ENCODE measurements around the gene TEX9. TPM values are rescaled to one million over a fixed set of nuclear protein-coding genes. Genes with fewer than 3 reads are reported as not detected.

TEX9 gene
- total and polyA plus RNA-seq, 2 donors (not counting 1 experiment from before 2014, with no cell fraction given), result 2.2 to 4.5 TPM

DNA sequence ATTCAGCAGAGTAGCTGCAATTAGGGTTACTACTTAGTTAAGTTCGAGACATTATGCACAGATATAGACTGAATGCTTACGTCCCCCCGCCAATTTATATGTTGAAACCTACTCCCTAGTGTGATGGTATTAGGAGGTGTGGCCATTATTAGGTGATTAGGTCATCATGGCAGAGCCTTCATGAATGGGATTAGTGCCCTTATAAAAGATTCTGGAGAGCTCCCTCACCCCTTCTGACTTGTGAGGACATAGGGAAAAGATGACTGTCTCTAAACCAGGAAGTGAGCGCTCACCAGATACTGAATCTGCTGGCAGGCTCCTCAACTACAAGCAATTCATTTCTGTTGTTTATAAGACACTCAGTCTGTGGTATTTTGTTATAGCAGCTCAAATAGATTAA, 25.6 kb upstream of the TEX9 start:
- Histone ChIP-seq H3K4me2 (ENCODE audit: extremely low read depth, insufficient read depth, low read length) (no peak overlapping the region), H3K9ac (ENCODE audit: insufficient read depth, low read length) (no peak overlapping the region), H3K79me2 (ENCODE audit: control insufficient read depth, insufficient read depth, low read length) (no peaks in the 10 kb centered on the region), H3K9me3 (ENCODE audit: control insufficient read depth, insufficient read depth, low read depth, low read length) (no peaks in the 10 kb centered on the region), H3K4me1 (ENCODE audit: control insufficient read depth, extremely low read depth, insufficient read depth, low read length) (no peaks in the 10 kb centered on the region), H4K20me1 (ENCODE audit: control insufficient read depth, extremely low read depth, insufficient read depth, low read length) (no peaks in the 10 kb centered on the region), H3K27me3 (ENCODE audit: control insufficient read depth, insufficient read depth, low read length) (no peaks in the 10 kb centered on the region), H3K36me3 (ENCODE audit: control insufficient read depth, insufficient read depth, low read length) (no peaks in the 10 kb centered on the region), H3K27ac (ENCODE audit: insufficient read depth, low read length) (no peak overlapping the region), H3K4me3 (replicated peaks in 1 of 4; ENCODE audit: control extremely low read depth in 1 of 4, insufficient read depth in 1 of 4, low read depth in 3 of 4, low read length in 4 of 4) (no peak overlapping the region), H2AFZ (ENCODE audit: low read length) (no peak overlapping the region)
- DNase-seq (ENCODE audit: low read depth in 2 of 2), result no peak
- TF ChIP-seq, protein P1, sequence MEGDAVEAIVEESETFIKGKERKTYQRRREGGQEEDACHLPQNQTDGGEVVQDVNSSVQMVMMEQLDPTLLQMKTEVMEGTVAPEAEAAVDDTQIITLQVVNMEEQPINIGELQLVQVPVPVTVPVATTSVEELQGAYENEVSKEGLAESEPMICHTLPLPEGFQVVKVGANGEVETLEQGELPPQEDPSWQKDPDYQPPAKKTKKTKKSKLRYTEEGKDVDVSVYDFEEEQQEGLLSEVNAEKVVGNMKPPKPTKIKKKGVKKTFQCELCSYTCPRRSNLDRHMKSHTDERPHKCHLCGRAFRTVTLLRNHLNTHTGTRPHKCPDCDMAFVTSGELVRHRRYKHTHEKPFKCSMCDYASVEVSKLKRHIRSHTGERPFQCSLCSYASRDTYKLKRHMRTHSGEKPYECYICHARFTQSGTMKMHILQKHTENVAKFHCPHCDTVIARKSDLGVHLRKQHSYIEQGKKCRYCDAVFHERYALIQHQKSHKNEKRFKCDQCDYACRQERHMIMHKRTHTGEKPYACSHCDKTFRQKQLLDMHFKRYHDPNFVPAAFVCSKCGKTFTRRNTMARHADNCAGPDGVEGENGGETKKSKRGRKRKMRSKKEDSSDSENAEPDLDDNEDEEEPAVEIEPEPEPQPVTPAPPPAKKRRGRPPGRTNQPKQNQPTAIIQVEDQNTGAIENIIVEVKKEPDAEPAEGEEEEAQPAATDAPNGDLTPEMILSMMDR (conservative IDR thresholded peaks at IDR 0.05 in 1 of 2, IDR thresholded peaks at IDR 0.05 in 1 of 2; ENCODE audit: low read depth in 1 of 2, low read length in 2 of 2), result no peak

DNA sequence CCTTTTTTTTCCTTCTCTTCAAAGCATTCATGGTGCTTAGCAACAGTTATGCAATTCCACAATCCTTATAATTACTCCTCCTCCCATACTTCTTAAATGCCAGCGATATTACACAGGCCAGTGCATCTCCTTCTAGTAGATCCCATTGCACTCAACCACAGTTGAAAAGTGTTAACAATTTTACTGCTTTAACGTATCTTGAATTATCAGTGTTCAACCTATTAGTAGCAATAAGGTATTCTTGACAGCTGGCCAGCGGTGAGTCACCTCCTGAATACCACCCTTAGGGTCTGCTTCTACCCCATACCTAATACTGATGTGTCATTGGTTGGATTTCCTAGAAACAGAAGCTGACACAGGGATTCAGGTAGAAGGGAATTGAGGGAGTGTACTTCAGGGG, 24.0 kb upstream of the TEX9 start:
- no peak for TF ChIP-seq EZH2 (IDR thresholded peaks at IDR 0.05; ENCODE audit: low read length, missing control alignments)
- TF ChIP-seq, protein P1 (conservative IDR thresholded peaks at IDR 0.05 in 1 of 2, IDR thresholded peaks at IDR 0.05 in 1 of 2; ENCODE audit: low read depth in 1 of 2, low read length in 2 of 2), result no peak
- H4K20me1 ChIP-seq (ENCODE audit: control insufficient read depth, extremely low read depth, insufficient read depth, low read length), result no peaks in the 10 kb centered on the region
- no peaks in the 10 kb centered on the region for H3K9me3 ChIP-seq (ENCODE audit: control insufficient read depth, insufficient read depth, low read depth, low read length)
- no peak overlapping the region for H3K4me2 ChIP-seq (ENCODE audit: extremely low read depth, insufficient read depth, low read length)
- no peaks in the 10 kb centered on the region for H3K79me2 ChIP-seq (ENCODE audit: control insufficient read depth, insufficient read depth, low read length)
- no peak overlapping the region for H3K4me3 ChIP-seq (replicated peaks in 1 of 4; ENCODE audit: control extremely low read depth in 1 of 4, insufficient read depth in 1 of 4, low read depth in 3 of 4, low read length in 4 of 4)
- H3K4me1 ChIP-seq (ENCODE audit: control insufficient read depth, extremely low read depth, insufficient read depth, low read length), result no peaks in the 10 kb centered on the region
- H3K27ac ChIP-seq (ENCODE audit: insufficient read depth, low read length), result no peak overlapping the region
- H3K36me3 ChIP-seq (ENCODE audit: control insufficient read depth, insufficient read depth, low read length), result no peaks in the 10 kb centered on the region
- H3K27me3 ChIP-seq (ENCODE audit: control insufficient read depth, insufficient read depth, low read length), result no peaks in the 10 kb centered on the region
- peak in 1 of 2 donors; percentile 10 for DNase-seq (ENCODE audit: low read depth in 2 of 2)
- H2AFZ ChIP-seq (ENCODE audit: low read length), result no peak overlapping the region
- H3K9ac ChIP-seq (ENCODE audit: insufficient read depth, low read length), result no peak overlapping the region

DNA sequence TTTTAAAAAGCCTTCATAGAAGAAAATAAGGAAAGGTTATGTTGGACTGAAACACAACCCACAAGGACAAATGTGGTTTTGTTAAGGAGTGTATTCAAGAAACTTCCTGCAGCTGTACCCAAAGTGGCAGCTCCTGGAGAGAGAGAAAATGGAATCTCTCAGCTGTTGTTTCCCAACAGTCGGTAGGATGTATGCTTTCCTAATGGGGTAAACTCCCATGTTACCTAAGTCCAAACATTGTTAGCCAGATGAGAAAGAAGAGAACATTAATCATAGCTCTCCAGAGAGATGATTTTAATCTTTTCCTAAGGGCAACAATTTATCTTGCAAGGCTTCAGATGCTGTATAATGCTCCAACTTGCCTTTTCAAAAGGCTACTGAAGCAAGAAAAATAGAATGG, 22.6 kb upstream of the TEX9 start:
- Histone ChIP-seq H3K27ac (ENCODE audit: insufficient read depth, low read length) (no peak overlapping the region), H3K9ac (ENCODE audit: insufficient read depth, low read length) (no peak overlapping the region), H3K27me3 (ENCODE audit: control insufficient read depth, insufficient read depth, low read length) (no peaks in the 10 kb centered on the region), H3K36me3 (ENCODE audit: control insufficient read depth, insufficient read depth, low read length) (no peaks in the 10 kb centered on the region), H3K4me2 (ENCODE audit: extremely low read depth, insufficient read depth, low read length) (no peak overlapping the region), H3K9me3 (ENCODE audit: control insufficient read depth, insufficient read depth, low read depth, low read length) (no peaks in the 10 kb centered on the region), H3K4me3 (replicated peaks in 1 of 4; ENCODE audit: control extremely low read depth in 1 of 4, insufficient read depth in 1 of 4, low read depth in 3 of 4, low read length in 4 of 4) (no peak overlapping the region), H3K79me2 (ENCODE audit: control insufficient read depth, insufficient read depth, low read length) (no peaks in the 10 kb centered on the region), H4K20me1 (ENCODE audit: control insufficient read depth, extremely low read depth, insufficient read depth, low read length) (no peaks in the 10 kb centered on the region), H3K4me1 (ENCODE audit: control insufficient read depth, extremely low read depth, insufficient read depth, low read length) (no peaks in the 10 kb centered on the region), H2AFZ (ENCODE audit: low read length) (no peak overlapping the region)
- TF ChIP-seq EZH2 (IDR thresholded peaks at IDR 0.05; ENCODE audit: low read length, missing control alignments), result no peak
- TF ChIP-seq, protein P1 (conservative IDR thresholded peaks at IDR 0.05 in 1 of 2, IDR thresholded peaks at IDR 0.05 in 1 of 2; ENCODE audit: low read depth in 1 of 2, low read length in 2 of 2), result no peak
- DNase-seq (ENCODE audit: low read depth in 2 of 2), result peak in 1 of 2 donors; percentile 44
